Mesendoderm (in vitro differentiated cells): Measurements from ENCODE around the gene CSTB. TPM values are rescaled to one million over a fixed set of nuclear protein-coding genes. Genes with fewer than 3 reads are reported as not detected.
A peak's percentile ranks its signal among the peaks of the same experiment; 100 is the strongest.
"Not testable (repeated sequence)": the region's sequence is repeated elsewhere in the genome, so short reads cannot be mapped to it uniquely, and the experiment has no call there.

Experiments
- DNase-seq: peaks from one replicate; pipeline ENCODE4 v3.0.0; 2013
- H2AK5ac ChIP-seq: 2 replicates; pipeline ENCODE4 v1.6.1; 2013; ENCODE audit warnings: low read length, inconsistent platforms
- H2BK120ac ChIP-seq: 2 replicates; pipeline ENCODE4 v1.6.1; 2013; ENCODE audit warnings: low read depth, mild to moderate bottlenecking, low read length, moderate library complexity, mixed read lengths
- H2BK15ac ChIP-seq: replicated peaks from 2 replicates; pipeline ENCODE4 v1.6.1; 2013; ENCODE audit warnings: low read depth, mild to moderate bottlenecking, moderate library complexity
- H2BK5ac ChIP-seq: 2 replicates; pipeline ENCODE4 v1.6.1; 2013; ENCODE audit warnings: low read length, inconsistent platforms
- H3K18ac ChIP-seq: 2 replicates; pipeline ENCODE4 v1.6.1; 2013; ENCODE audit warnings: mild to moderate bottlenecking, low read length, mixed read lengths
- H3K23ac ChIP-seq: one replicate; pipeline ENCODE4 v1.6.1; 2013; ENCODE audit warnings: low read length
- H3K27ac ChIP-seq: 2 replicates; pipeline ENCODE4 v1.5.1; 2013; ENCODE audit warnings: low read depth, mild to moderate bottlenecking, inconsistent platforms, low read length, moderate library complexity
- H3K27me3 ChIP-seq: 2 replicates; pipeline ENCODE4 v1.6.1; 2013; ENCODE audit warnings: low read length, control low read depth, mild to moderate bottlenecking, inconsistent platforms; ENCODE audit not compliant: insufficient read depth, poor library complexity
- H3K36me3 ChIP-seq: 2 replicates; pipeline ENCODE4 v1.6.1; 2013; ENCODE audit warnings: low read length, inconsistent platforms; ENCODE audit not compliant: control insufficient read depth, insufficient read depth
- H3K4ac ChIP-seq: one replicate; pipeline ENCODE4 v1.6.1; 2013; ENCODE audit warnings: low read depth, mild to moderate bottlenecking, low read length, moderate library complexity
- H3K4me1 ChIP-seq: 2 replicates; pipeline ENCODE4 v1.6.1; 2013; ENCODE audit warnings: low read depth, low read length, inconsistent platforms; ENCODE audit not compliant: control insufficient read depth
- H3K4me2 ChIP-seq: 2 replicates; pipeline ENCODE4 v1.6.1; 2013; ENCODE audit warnings: low read length
- H3K4me3 ChIP-seq: 2 replicates; pipeline ENCODE4 v1.5.1; 2013; ENCODE audit warnings: mild to moderate bottlenecking, low read length
- H3K56ac ChIP-seq: one replicate; pipeline ENCODE4 v1.6.1; 2013; ENCODE audit warnings: low read length
- H3K79me1 ChIP-seq: 2 replicates; pipeline ENCODE4 v1.6.1; 2013; ENCODE audit warnings: low read length, inconsistent platforms
- H3K79me2 ChIP-seq: 2 replicates; pipeline ENCODE4 v1.6.1; 2013; ENCODE audit warnings: mild to moderate bottlenecking, low read length; ENCODE audit not compliant: control insufficient read depth, insufficient read depth
- H3K9ac ChIP-seq: 2 replicates; pipeline ENCODE4 v1.6.1; 2013; ENCODE audit warnings: low read length, inconsistent platforms
- H4K5ac ChIP-seq: one replicate; pipeline ENCODE4 v1.6.1; 2013; ENCODE audit warnings: low read length
- H4K8ac ChIP-seq: one replicate; pipeline ENCODE4 v1.6.1; 2013; ENCODE audit warnings: low read depth, mild to moderate bottlenecking, control low read depth, low read length, moderate library complexity
- WGBS: extraction: QIAGEN DNeasy Blood & Tissue Kit; methylation state at CpG from one replicate; pipeline ENCODE4 v1.1.7; 2013; ENCODE audit warnings: low lambda C conversion rate, missing lambda C conversion rate; ENCODE audit not compliant: insufficient coverage; ENCODE audit errors: extremely low coverage; 5-methylcytosine and 5-hydroxymethylcytosine counted together
- polyA plus RNA-seq, 2 experiments: library from polyadenylated mRNA; stranded (reverse); fragments of 200-250 nt; gene quantifications; one replicate each; pipeline ENCODE4 v1.2.3, GENCODE V29; 2013

The CSTB gene, protein sequence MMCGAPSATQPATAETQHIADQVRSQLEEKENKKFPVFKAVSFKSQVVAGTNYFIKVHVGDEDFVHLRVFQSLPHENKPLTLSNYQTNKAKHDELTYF
- 115 TPM for polyA plus RNA-seq (2013, experiment 1 of 2)
- 116 TPM for polyA plus RNA-seq (2013, experiment 2 of 2)

GRCh38 chr21:43775795-43776430 is at the start of gene CSTB:
TSS of gene CSTB (minus strand) at chr21:43776308. CDS start at chr21:43776269, 39 bp downstream.
- Histone ChIP-seq H3K27me3 (no peaks in the 10 kb centered on the region), H2BK120ac (peak within 1 kb of the TSS; percentile 40), H3K23ac (no peak within 1 kb of the TSS), H3K4me1 (peaks cover 3% of the 10 kb centered on the region), H2BK5ac (no peak within 1 kb of the TSS), H3K4me2 (peak within 1 kb of the TSS; percentile 81), H2AK5ac (no peak within 1 kb of the TSS), H3K4ac (peak within 1 kb of the TSS; percentile 75), H3K4me3 (peak within 1 kb of the TSS; percentile 83), H3K27ac (peak within 1 kb of the TSS; percentile 31), H4K5ac (no peak within 1 kb of the TSS), H3K79me1 (peaks cover 8% of the 10 kb centered on the region), H3K79me2 (peaks cover 10% of the 10 kb centered on the region), H3K18ac (peak within 1 kb of the TSS; percentile 86), H4K8ac (peak within 1 kb of the TSS; percentile 67), H3K36me3 (peaks cover 4% of the 10 kb centered on the region), H2BK15ac (no peak within 1 kb of the TSS), H3K9ac (peak within 1 kb of the TSS; percentile 85), H3K56ac (peak within 1 kb of the TSS; percentile 84)
- WGBS, result no CpG with 5 or more reads among the region's 71 CpGs
- peak; percentile 82 for DNase-seq

- Histone ChIP-seq H4K5ac (no peak overlapping the region), H2BK5ac (no peak overlapping the region), H3K4me2 (no peak overlapping the region), H3K36me3 (no peaks in the 10 kb centered on the region), H3K79me1 (no peaks in the 10 kb centered on the region), H3K27ac (no peak overlapping the region), H2BK15ac (no peak overlapping the region), H3K27me3 (no peaks in the 10 kb centered on the region), H3K4me1 (no peaks in the 10 kb centered on the region), H3K4ac (no peak overlapping the region), H3K23ac (no peak overlapping the region), H3K79me2 (no peaks in the 10 kb centered on the region), H3K4me3 (no peak overlapping the region), H3K56ac (no peak overlapping the region), H3K18ac (no peak overlapping the region), H4K8ac (no peak overlapping the region), H2BK120ac (no peak overlapping the region), H2AK5ac (no peak overlapping the region), H3K9ac (no peak overlapping the region)
- no CpG with 5 or more reads among the region's 24 CpGs for WGBS
- no peak for DNase-seq
Observed at GRCh38 chr21:43825242-43825935, 49.3 kb upstream of the CSTB start.

GRCh38 chr21:43824333-43825241 is 48.5 kb upstream of the CSTB start:
- Histone ChIP-seq H3K18ac (no peak overlapping the region), H3K4me3 (no peak overlapping the region), H3K27ac (no peak overlapping the region), H3K23ac (no peak overlapping the region), H3K4me1 (no peaks in the 10 kb centered on the region), H3K56ac (no peak overlapping the region), H2BK120ac (no peak overlapping the region), H4K8ac (no peak overlapping the region), H3K79me2 (no peaks in the 10 kb centered on the region), H2AK5ac (no peak overlapping the region), H2BK5ac (no peak overlapping the region), H3K79me1 (no peaks in the 10 kb centered on the region), H3K9ac (no peak overlapping the region), H4K5ac (no peak overlapping the region), H3K36me3 (no peaks in the 10 kb centered on the region), H3K4me2 (no peak overlapping the region), H2BK15ac (no peak overlapping the region), H3K27me3 (no peaks in the 10 kb centered on the region), H3K4ac (no peak overlapping the region)
- no peak for DNase-seq
- no CpG with 5 or more reads among the region's 17 CpGs for WGBS

DNA sequence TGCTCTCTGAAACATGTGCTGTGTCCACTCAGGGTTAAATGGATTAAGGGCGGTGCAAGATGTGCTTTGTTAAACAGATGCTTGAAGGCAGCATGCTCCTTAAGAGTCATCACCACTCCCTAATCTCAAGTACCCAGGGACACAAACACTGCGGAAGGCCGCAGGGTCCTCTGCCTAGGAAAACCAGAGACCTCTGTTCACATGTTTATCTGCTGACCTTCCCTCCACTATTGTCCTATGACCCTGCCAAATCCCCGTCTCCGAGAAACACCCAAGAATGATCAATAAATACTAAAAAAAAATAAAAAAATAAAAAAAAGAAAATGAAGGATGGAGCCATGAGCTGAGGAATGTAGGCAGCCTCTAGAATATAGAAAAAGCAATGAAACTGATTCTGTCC is 46.6 kb upstream of the CSTB start:
- not testable (repeated sequence) for H3K27ac ChIP-seq, H3K27me3 ChIP-seq, DNase-seq, H3K79me2 ChIP-seq, H3K4me3 ChIP-seq, H3K9ac ChIP-seq, H4K5ac ChIP-seq, H3K56ac ChIP-seq, H3K4me2 ChIP-seq, H4K8ac ChIP-seq, H3K36me3 ChIP-seq, H2BK5ac ChIP-seq, H3K23ac ChIP-seq, H3K79me1 ChIP-seq, H2AK5ac ChIP-seq, H2BK15ac ChIP-seq, H3K4ac ChIP-seq, H3K4me1 ChIP-seq, H3K18ac ChIP-seq, H2BK120ac ChIP-seq
- no CpG with 5 or more reads among the region's 5 CpGs for WGBS

GRCh38 chr21:43822166-43822565 is 46.1 kb upstream of the CSTB start:
- not testable (repeated sequence) for H3K4me3 ChIP-seq, H3K79me1 ChIP-seq, H4K5ac ChIP-seq, H3K9ac ChIP-seq, H2BK15ac ChIP-seq, H3K27me3 ChIP-seq, H3K36me3 ChIP-seq, H2BK120ac ChIP-seq, H3K18ac ChIP-seq, H3K4me1 ChIP-seq, H3K27ac ChIP-seq, H2BK5ac ChIP-seq, H3K79me2 ChIP-seq, H4K8ac ChIP-seq, H3K4me2 ChIP-seq, H2AK5ac ChIP-seq, H3K4ac ChIP-seq, H3K56ac ChIP-seq, DNase-seq, H3K23ac ChIP-seq
- WGBS, result no CpG with 5 or more reads among the region's 25 CpGs
